ENCODE results near the gene SMU1.
"Not testable (repeated sequence)": the region's sequence is repeated elsewhere in the genome, so short reads cannot be mapped to it uniquely, and the experiment has no call there.

SMU1 gene

DNA sequence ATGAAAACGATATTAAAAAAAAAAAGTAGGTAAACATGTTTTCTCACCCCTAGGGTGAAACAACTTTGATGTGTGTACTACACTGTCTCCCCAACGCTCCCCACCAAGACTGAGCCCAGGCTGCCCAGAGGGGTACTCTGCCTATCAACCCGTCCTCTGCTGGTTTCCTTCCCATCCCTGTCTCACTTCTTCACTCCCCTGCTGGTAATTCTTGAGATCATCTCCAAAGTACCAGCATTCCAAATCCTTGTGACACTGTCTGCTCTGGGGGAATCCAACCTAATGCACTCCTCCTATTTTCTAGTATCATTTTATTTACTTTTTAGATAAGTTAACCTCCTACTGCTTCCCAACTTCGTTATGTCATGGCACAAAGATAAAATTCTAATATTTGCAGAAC is 68.7 kb downstream of the SMU1 start:
- no peak for DNase-seq

DNA sequence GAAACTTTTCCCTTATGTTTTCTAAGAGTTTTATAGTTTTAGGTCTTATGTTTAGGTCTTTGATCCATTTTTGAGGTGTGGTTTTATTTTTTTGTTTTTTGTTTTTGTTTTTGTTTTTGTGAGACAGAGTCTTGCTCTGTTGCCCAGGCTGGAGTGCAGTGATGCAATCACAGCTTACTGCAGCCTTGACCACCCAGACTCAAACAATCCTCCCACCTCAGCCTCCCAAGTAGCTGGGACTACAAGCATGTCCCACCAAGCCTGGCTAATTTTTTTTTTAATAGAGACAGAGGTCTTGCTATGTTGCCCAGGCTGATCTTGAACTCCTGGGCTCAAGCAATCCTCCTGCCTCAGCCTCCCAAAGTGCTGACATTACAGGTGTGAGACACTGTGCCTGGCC is 71.1 kb downstream of the SMU1 start:
- not testable (repeated sequence) for DNase-seq

DNA sequence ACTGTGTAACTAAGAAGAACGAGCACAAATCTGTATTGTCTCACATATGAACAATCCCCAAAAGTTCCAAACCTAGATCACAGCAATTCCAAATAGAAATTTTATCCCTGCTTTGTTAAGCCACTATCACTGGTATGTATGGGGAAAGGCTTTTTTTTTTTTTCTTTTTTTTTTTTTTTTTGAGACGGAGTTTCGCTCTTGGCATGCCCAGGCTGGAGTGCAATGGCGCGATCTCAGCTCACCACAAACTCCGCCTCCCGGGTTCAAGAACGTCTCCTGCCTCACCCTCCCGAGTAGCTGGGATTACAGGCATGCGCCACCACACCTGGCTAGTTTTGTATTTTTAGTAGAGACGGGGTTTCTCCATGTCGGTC is 75.8 kb downstream of the SMU1 start:
- DNase-seq = not testable (repeated sequence)

DNA sequence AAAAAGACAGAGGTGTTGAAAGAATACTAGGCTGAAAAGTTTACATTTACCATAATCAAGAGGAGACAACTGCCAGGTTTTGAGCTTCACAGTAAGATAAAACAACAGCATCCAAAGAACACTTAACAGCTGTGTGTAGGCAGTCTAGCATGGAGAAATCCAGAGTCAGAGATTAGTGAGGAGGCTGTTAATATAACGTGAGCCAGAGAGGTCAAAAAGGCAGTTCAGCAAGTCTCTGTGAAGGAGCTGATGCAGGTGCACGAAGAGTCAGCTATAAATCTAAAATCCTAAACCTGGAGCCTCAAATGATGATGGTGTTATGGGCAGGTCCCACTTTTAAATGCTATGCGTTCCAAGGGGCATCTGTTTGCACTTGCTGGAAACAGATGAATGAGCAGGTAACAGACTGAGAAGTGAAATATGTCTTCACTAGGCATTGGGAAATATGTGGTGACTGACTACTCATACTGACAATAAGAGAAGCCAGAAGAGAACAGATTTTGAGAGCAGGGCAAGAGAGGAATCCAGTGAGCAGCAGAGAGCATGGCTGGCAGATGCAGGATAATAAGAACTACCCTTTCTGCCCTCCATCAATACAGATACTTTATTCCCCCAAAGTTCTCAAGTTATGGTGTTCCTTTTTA is 83.8 kb downstream of the SMU1 start:
- DNase-seq = no peak

DNA sequence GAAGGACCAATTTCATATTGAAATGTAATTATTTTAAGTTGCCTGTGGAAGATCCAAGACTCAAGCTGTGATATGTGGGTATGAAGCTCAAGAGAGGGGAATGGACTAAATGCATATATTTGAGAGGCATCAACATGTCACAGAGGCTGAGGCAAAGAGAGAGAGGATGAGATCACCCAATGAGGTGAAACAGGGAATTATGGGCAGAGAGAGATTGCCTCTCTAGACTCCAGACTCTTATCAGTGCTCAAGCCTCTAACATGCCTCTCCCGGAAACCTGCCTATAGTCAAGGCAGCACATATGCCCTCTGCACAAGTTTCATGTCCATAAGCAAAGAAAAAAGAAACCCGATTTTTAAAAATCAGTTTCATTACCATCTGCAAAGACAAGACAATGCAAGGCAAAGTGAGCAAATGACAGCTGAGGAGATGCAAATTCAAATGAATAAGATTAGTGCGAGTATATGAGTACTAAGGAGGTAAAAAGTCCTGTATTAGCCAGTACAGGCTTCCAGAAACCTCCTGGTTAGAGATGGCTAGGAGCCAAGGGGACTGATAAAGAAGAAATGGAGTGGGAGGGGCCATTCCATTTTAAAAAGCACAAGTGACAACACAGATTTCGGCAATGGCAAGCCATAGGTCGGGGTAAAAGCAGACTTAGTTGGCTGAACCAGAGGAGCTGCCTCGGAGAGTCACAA is 84.4 kb downstream of the SMU1 start:
- DNase-seq = no peak

Measured in activated CD8-positive, alpha-beta memory T cell treated with anti-CD3 and anti-CD28 coated beads, Interleukin-2, amount 50 U/mL, for 48 hours (primary cell).